Activated CD8-positive, alpha-beta T cell treated with anti-CD3 and anti-CD28 coated beads for 36 hours (primary cell): ENCODE results near the gene RECK. TPM values are rescaled to one million over a fixed set of nuclear protein-coding genes. Genes with fewer than 3 reads are reported as not detected.
A peak's percentile ranks its signal among the peaks of the same experiment; 100 is the strongest.

Experiments
- ATAC-seq: fragments of 200-7000 bp; cut with Tn5 transposase; one replicate; pipeline ENCODE4 v1.10.0; 2021; ENCODE audit warnings: mild to moderate bottlenecking, moderate library complexity
- CTCF ChIA-PET: fragments of 350-600 bp; sonication (Branson Sonifier 250); formaldehyde crosslinking; loops from one replicate; lab custom pipeline; 2021; ENCODE audit warnings: antibody characterized with exemption; lab: Charles Lee
- POLR2A ChIA-PET: fragments of 350-600 bp; sonication (Branson Sonifier 250); formaldehyde crosslinking; loops from one replicate; lab custom pipeline; 2021; ENCODE audit warnings: antibody characterized with exemption; lab: Charles Lee
- DNase-seq: peaks from one replicate; pipeline ENCODE4 v3.0.0-alpha.2; 2020
- H3K27ac Mint-ChIP-seq: one replicate; pipeline ENCODE4 v1.8.0; 2021; ENCODE audit warnings: mild to moderate bottlenecking, mixed read lengths
- H3K27me3 Mint-ChIP-seq: one replicate; pipeline ENCODE4 v1.8.0; 2021; ENCODE audit warnings: mixed read lengths
- H3K36me3 Mint-ChIP-seq: one replicate; pipeline ENCODE4 v1.8.0; 2021; ENCODE audit warnings: low read depth, mixed read lengths
- H3K4me1 Mint-ChIP-seq: one replicate; pipeline ENCODE4 v1.8.0; 2021; ENCODE audit warnings: low read depth, mixed read lengths
- H3K4me3 Mint-ChIP-seq: one replicate; pipeline ENCODE4 v1.8.0; 2021; ENCODE audit warnings: mild to moderate bottlenecking, moderate library complexity, mixed read lengths
- H3K9me3 Mint-ChIP-seq: one replicate; pipeline ENCODE4 v1.8.0; 2021; ENCODE audit warnings: mixed read lengths
- intact Hi-C: fragments of 100-400 bp; cut with micrococcal nuclease; formaldehyde crosslinking; loops from one replicate; pipeline ENCODE4 v1.10.0; 2022
- total RNA-seq, 2 experiments: library from RNA; stranded (reverse); gene quantifications; one replicate each; pipeline ENCODE4 v1.2.3, GENCODE V29; 2021
- TF ChIP-seq, protein P1 (sequence below): fragments of 200-600 bp; IDR thresholded peaks from one replicate; pipeline ENCODE4 v1.8.0; 2022; ENCODE audit warnings: antibody characterized with exemption, mild to moderate bottlenecking

Gene RECK
- total RNA-seq, 2 experiments from 2014 or later = 5.3 to 6.5 TPM

DNA sequence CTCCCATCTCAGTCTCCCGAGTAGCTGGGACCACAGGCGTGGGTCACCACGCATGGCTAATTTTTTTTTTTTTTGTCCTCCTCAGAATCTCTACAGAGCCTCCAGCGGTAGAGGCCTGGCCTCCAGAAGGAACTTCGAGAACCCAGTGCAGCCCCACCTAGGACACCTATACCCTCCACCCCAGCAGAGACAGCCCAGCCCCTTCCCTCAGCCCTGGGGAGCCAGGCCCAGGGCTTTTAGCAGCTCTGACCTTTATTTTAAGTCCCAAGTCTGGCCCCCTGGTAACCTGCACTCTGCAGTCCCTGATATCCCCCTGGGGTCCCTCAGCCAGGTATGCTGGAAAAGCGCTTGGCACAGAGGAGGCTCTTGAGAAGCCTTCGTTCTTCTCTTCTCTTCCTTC is 105.0 kb downstream of the RECK start:
- H3K36me3 Mint-ChIP-seq = peaks cover 18% of the 10 kb centered on the region
- peaks cover 88% of the 10 kb centered on the region for H3K4me1 Mint-ChIP-seq
- DNase-seq (no peak), ATAC-seq (no peak)
- H3K27ac Mint-ChIP-seq = no peak overlapping the region
- no peak overlapping the region for H3K4me3 Mint-ChIP-seq
- TF ChIP-seq, protein P1, sequence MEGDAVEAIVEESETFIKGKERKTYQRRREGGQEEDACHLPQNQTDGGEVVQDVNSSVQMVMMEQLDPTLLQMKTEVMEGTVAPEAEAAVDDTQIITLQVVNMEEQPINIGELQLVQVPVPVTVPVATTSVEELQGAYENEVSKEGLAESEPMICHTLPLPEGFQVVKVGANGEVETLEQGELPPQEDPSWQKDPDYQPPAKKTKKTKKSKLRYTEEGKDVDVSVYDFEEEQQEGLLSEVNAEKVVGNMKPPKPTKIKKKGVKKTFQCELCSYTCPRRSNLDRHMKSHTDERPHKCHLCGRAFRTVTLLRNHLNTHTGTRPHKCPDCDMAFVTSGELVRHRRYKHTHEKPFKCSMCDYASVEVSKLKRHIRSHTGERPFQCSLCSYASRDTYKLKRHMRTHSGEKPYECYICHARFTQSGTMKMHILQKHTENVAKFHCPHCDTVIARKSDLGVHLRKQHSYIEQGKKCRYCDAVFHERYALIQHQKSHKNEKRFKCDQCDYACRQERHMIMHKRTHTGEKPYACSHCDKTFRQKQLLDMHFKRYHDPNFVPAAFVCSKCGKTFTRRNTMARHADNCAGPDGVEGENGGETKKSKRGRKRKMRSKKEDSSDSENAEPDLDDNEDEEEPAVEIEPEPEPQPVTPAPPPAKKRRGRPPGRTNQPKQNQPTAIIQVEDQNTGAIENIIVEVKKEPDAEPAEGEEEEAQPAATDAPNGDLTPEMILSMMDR = no peak
- ChIA-PET POLR2A (interaction anchor here (2.9 to 5.3 kb wide), 2 partner anchors 10 to 50 kb away, joined by 12 to 25 read pairs; partner anchors contain the start of gene CLTA), CTCF (interaction anchor here (1.3 to 3.7 kb wide), 2 partner anchors 25 to 134 kb away, joined by 4 to 10 read pairs; no protein-coding TSS in a partner anchor)
- no peaks in the 10 kb centered on the region for H3K27me3 Mint-ChIP-seq
- intact Hi-C loops = no loop called here
- peaks cover 13% of the 10 kb centered on the region for H3K9me3 Mint-ChIP-seq

GRCh38 chr9:36142510-36143244 is 106.0 kb downstream of the RECK start:
- Mint-ChIP-seq H3K4me3 (peak overlapping the region; percentile 68), H3K4me1 (peaks cover 90% of the 10 kb centered on the region), H3K27ac (peak overlapping the region; percentile 93), H3K27me3 (no peaks in the 10 kb centered on the region), H3K36me3 (peaks cover 25% of the 10 kb centered on the region), H3K9me3 (peaks cover 13% of the 10 kb centered on the region)
- TF ChIP-seq, protein P1 = no peak
- ChIA-PET POLR2A (interaction anchor here (1.2 to 2.9 kb wide), 3 partner anchors 9 to 49 kb away, joined by 3 to 12 read pairs (median 7); partner anchors contain the start of gene CLTA), CTCF (interaction anchor here (1.0 to 3.7 kb wide), 3 partner anchors 23 to 40 kb away, joined by 3 to 20 read pairs (median 10); no protein-coding TSS in a partner anchor)
- ATAC-seq = peak; percentile 19
- DNase-seq = no peak
- intact Hi-C loops = no loop called here

DNA sequence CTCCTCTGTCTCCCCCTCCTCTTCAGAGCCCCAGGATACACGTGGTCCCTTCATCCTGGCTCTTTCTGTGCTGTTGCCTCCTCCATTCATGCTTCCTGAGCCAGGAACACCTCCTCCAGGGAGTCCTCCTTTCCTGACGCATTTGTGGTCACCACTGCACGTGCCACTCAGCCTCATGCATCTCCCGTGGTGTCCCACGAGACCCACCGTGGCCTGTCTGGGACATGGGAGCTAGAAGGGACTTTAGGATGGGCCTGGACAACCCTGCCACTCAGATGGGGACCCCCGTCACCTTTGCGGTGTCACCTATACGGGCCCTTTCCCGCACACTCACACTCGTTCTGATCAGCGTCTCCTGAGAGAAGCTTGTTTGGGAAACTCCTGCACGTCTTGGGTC is 106.5 kb downstream of the RECK start:
- intact Hi-C loops = no loop called here
- no peaks in the 10 kb centered on the region for H3K27me3 Mint-ChIP-seq
- TF ChIP-seq, protein P1 = no peak
- H3K9me3 Mint-ChIP-seq = peaks cover 13% of the 10 kb centered on the region
- POLR2A ChIA-PET = interaction anchor here (1.2 to 2.9 kb wide), 3 partner anchors 9 to 48 kb away, joined by 3 to 12 read pairs (median 7); partner anchors contain the start of gene CLTA
- CTCF ChIA-PET = interaction anchor here (1.0 to 3.7 kb wide), 4 partner anchors 23 to 135 kb away, joined by 3 to 20 read pairs (median 7); no protein-coding TSS in a partner anchor
- H3K4me1 Mint-ChIP-seq = peaks cover 92% of the 10 kb centered on the region
- DNase-seq = no peak
- no peak for ATAC-seq
- peaks cover 25% of the 10 kb centered on the region for H3K36me3 Mint-ChIP-seq
- peak overlapping the region; percentile 93 for H3K27ac Mint-ChIP-seq
- peak overlapping the region; percentile 68 for H3K4me3 Mint-ChIP-seq

- H3K27ac Mint-ChIP-seq = peak overlapping the region; percentile 93
- ChIA-PET POLR2A (interaction anchor here (0.5 kb wide), 1 partner anchor 42 kb away, joined by 3 read pairs; no protein-coding TSS in a partner anchor), CTCF (interaction anchor here (0.6 to 3.7 kb wide), 7 partner anchors 13 to 136 kb away, joined by 3 to 20 read pairs (median 4); partner anchors contain the start of gene CLTA)
- H3K27me3 Mint-ChIP-seq = no peaks in the 10 kb centered on the region
- H3K9me3 Mint-ChIP-seq = peaks cover 13% of the 10 kb centered on the region
- peaks cover 25% of the 10 kb centered on the region for H3K36me3 Mint-ChIP-seq
- peaks cover 92% of the 10 kb centered on the region for H3K4me1 Mint-ChIP-seq
- intact Hi-C loops = no loop called here
- H3K4me3 Mint-ChIP-seq = peak overlapping the region; percentile 68
- peak; percentile 34 for ATAC-seq
- DNase-seq = peak; percentile 35
- TF ChIP-seq, protein P1 = no peak
Measured at GRCh38 chr9:36144309-36145232, 107.9 kb downstream of the RECK start.
